Activated CD8-positive, alpha-beta memory T cell treated with anti-CD3 and anti-CD28 coated beads, Interleukin-2, amount 50 U/mL, for 1 hour (primary cell): ENCODE measurements around the gene SPATA24.
"Not testable (repeated sequence)": the region's sequence is repeated elsewhere in the genome, so short reads cannot be mapped to it uniquely, and the experiment has no call there.

ENCODE experiments used
- DNase-seq: peaks from one replicate; pipeline ENCODE4 v3.0.0-alpha.2; 2020; ENCODE audit errors: extremely low read depth

The SPATA24 gene, protein sequence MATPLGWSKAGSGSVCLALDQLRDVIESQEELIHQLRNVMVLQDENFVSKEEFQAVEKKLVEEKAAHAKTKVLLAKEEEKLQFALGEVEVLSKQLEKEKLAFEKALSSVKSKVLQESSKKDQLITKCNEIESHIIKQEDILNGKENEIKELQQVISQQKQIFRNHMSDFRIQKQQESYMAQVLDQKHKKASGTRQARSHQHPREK

DNA sequence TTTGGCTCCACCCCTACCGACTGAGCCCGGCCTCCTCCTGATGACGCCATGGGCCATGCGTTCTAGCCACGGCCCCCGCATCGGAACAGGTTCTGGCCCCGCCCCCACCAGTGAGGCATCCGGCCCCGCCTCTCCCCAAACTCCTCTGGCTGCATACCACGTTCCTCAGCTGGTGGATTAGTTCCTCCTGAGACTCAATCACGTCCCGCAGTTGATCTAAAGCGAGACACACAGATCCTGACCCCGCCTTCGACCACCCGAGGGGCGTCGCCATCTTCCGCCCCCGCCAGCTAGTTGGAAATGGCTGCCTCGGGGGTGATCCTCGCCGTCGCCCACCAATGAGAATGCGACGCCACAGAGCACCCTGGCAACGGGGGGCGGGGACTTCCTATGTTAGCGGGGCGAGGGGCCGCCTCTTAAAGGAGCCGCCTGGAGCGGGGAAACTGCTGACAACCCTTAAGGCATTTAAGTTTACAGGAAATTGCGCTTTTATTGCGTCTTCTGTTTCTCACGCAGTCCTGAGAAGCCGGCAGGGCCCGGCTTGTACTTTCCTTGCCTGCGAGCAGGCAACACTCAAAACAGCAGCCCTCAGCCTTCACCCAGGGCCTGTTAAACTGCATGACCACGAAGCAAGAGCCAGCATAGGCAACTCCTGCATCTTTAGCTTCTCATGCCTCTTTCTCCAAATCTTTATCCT is at the start of gene SPATA24:
Gene SPATA24 (minus strand): TSS at position 303 of the 697 bp plus-strand sequence. CDS start 29 bp downstream, at position 274.
- peak; percentile 93 for DNase-seq

DNA sequence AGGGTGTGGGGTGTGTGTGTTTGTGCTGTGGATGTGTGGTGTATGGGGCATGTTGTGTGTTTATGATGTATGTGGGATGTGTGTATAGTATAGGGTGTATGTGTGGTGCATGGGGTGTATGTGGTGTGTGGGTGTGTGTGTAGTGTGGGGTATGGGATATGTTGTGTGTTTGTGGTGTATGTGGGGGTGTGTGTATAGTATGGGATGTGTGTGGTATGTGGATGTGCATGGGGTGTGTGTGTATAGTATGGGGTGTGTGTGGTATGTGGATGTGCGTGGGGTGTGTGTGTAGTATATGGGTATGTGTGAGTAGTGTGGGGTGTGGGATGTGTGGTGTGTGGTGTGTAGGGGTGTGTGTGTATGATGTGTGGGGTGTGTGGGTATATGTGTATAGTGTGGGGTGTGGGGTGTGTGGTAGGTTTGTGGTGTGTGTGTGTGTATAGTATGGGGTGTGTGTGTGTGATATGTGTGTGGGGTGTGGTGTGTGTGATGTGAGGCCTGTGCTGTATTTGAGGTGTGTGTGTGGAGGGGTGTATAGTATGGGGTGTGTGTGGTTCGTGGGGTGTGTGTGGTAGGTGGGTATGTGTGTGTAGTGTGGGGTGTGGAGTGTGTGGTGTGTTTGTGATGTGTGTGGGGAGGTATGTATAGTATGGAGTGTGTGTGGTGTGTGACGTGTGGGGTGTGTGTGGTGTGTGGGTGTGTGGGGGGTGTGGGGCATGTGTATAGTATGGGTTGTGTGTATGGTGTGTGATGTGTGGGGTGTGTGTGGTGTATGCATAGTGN is 48.2 kb upstream of the SPATA24 start:
- no peak for DNase-seq

DNA sequence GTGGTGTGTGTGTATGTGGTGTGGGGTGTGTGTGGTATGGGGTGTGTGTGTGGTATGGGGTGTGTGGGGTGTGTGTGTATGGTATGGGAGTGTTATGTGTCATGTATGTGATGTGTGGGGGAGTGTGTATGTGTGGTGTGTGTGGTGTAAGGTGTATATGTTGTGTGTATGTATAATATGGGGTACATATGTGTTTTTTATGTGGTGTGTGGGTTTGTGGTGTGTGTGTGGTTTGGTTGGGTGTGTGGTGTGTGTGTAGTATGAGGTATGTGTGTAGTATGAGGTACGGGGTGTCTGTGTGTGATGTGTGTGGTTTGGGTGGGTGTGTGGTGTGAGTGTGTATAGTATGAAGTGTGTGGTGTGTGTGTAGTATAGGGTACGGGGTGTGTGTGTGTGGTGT is 47.3 kb upstream of the SPATA24 start:
- DNase-seq, result no peak

DNA sequence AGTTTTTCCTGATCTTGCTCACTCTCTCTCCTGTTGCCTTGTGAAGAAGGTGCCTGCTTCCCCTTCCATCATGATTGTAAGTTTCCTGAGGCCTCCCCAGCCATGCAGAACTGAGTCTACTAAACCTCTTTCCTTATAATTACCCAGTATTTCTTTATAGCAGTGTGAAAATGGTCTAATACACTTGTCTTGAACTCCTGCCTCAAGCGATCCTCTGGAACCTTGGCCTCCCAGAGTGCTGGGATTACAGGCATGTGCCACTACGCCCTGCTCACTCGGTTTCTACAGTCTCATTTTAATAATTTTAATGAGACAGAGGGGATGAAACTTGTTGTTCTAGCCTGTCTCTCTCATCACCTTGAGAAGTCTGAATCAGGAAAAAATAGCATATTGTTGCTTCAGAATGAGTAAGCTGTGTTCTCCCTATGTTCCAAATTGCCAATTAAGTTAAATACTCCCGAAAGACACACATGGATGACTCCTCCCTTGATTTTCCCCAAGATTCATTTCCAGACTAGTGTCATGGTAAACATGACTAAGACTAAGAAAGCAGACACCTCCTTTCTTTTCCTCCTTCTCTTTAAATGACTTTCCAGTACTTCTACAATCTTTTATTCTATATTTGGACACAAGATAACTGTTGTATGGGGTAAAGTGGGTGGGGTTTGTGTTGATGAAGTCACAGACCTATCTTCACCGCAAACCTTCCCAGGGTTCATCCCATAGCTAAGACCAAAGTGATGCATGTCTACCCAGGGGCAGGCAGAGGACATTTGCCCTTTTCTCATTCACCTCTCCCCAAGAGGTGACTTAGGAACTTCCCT is 43.3 kb upstream of the SPATA24 start:
- no peak for DNase-seq

DNA sequence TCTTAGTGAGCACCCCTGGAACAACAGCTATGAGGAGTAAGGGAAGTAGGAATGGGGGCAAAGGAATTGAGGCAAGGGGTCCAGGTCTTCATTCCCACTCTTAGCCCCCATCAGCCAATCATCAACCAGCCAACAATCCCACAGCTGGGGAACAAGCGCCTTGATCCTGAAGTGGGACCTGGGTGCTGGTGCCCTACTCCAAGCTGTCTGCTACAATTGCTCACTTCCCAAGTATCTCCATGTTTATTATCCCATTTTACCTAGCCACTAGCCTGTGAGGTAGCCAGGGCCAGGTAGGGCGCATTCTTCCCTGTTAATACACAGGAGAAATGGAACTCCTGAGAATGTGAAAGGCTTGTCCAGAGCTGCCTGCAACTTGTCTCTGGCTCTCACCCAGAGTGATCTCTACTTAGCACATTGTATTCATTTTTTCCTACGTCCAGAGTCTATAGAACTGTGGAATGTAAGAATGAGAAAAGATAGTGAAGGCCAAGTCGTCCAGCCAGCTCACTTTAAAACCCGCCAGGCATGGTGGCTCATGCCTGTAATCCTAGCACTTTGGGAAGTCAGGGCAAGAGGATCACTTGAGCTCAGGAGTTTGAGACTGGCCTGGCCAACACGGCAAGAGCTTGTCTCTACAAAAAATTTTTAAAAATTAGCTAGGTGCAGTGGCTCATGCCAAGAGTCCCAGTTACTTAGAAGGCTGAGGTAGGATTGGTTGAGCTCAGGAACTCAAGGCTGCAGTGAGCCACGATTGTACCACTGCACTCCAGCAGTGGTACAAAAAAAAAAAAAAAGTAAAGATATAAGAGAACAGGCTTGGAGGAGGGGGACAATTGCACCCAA is 41.7 kb upstream of the SPATA24 start:
- DNase-seq, result no peak

DNA sequence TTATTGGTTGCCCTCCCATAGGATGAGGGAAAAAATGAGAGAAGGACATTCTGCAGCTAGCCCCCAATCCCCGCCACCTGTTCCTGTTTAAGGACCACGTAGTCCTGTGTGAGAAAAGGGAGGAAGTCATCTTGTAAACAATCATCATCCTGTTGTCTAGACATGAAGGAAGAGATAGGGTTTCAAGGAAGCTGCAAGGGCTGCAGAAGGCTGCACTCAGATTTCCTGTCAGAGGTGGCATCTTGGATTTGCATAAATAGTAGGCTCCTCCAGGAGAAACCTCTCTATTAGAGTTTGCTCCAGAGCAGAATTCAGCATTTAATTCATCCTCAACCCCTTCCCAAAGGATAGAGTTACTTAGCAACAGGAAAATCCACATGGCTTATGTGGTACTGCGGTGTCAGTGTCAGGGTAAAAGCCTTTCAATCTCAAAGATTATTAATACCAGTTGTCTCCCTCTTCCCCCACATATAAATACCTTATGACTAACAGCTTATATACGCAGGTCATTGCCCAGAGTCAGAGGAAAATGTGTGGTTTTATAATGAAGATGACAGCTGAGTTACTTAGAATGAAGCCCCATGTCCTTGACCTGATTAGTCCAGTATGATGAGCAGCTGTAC is 40.1 kb upstream of the SPATA24 start:
- no peak for DNase-seq

DNA sequence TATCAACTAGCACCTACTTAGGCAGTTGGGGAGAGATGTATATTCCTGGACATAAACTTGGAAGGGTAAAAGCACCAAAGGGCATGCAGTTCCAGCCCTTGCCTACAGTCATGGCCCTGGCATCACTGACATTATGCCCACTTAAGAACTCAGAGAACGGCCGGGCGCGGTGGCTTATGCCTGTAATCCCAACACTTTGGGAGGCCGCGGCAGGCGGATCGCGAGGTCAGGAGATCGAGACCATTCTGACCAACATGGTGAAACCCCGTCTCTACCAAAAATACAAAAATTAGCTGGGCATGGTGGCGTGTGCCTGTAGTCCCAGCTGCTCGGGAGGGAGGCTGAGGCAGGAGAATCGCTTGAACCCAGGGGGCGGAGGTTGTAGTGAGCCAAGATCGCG is 36.5 kb upstream of the SPATA24 start:
- not testable (repeated sequence) for DNase-seq

DNA sequence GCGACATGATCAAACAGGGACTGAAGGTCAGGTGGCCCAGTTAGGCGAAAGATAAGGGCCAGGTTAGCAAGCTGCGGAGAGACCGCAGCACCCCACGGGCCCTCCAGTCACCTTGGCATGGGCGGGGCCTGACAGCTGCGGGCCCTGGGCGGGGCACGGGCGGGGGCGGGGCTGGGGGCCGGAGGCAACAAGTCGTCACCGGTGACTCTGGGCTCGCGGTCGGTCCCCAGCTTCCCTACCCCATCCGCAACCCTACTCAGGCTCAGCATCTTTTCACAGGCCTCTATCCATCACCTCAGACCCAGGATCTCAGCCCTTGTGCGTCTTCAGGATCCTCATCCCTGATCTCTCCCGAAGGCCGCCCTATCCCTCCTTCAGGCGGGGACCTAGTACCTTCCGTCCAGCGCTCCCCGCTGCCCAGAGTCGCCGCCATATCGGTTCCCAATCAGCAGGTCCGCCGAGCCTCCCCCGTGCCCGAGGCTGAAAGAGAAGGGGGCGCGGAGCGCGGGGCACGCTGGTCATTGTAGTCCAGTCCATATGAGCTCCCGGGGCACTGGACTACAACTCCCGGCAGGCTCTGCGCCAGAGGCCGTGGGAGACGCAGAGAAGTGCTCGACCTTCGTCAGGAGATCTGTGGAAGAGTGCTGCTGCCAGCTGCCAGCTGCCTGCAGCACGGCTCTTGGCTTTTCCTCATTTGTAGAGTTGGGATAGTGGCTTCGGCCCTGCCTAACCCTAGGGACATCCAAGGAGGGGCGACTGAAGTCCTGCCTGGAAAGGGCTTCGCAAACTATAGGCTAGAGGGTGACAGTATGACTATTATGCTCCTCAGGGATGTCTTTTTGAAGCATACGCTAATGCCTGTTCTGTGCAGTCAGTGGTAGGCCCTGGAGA is 35.4 kb upstream of the SPATA24 start, which contains the start of gene DNAJC18:
Gene DNAJC18 (minus strand): TSS at position 513 of the 891 bp plus-strand sequence. CDS start 80 bp downstream, at position 433.
- peak; percentile 60 for DNase-seq

DNA sequence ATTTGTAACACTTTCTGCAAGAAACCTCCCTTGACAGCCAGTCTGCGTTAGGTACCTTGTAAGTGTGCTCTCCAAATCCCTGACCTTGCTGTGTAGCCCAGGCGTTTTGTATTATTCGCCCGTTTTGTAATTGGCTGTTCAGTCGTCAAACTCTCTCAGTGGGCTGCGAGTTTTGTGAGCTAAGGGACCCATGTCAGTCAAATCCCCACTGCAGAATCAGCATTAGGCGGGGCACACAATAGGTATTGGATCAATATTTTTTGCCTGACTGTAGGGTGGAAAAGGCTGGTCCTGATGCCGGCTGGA is 34.8 kb upstream of the SPATA24 start:
- no peak for DNase-seq

DNA sequence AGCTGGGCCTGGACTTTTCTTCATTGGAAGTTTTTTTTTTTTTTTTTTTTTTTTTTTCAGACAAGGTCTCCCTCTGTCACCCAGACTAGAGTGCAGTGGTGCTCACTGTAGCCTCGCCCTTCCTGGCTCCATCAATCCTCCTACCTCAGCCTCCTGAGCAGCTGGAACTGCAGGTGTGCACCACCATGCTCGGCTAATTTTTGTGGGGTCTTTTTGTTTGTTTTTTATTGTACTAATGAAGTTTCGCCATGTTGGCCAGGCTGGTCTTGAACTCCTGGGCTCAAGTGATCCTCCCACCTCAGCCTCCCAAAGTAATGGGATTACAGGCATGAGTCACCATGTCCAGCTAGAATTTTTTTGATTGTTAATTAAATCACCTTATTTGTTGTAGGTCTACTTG is 31.8 kb upstream of the SPATA24 start:
- DNase-seq, result no peak

DNA sequence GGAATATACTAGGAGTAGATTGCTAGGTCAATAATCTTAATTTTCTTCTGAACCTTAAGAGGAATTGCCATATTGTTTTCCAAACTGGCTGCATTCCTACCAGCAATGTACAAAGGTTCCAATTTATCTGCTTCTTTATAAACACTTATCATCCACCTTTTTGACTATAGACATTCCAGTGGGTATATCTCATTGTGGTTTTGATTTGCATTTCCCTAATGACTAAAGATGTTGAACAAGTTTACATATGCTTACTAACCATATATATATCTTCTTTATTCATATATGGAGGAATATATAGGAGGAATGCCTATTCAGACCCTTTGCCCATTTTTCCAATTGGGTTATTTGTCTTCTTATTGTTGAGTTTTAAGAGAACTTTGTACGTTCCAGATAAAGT is 27.8 kb upstream of the SPATA24 start:
- DNase-seq, result no peak

DNA sequence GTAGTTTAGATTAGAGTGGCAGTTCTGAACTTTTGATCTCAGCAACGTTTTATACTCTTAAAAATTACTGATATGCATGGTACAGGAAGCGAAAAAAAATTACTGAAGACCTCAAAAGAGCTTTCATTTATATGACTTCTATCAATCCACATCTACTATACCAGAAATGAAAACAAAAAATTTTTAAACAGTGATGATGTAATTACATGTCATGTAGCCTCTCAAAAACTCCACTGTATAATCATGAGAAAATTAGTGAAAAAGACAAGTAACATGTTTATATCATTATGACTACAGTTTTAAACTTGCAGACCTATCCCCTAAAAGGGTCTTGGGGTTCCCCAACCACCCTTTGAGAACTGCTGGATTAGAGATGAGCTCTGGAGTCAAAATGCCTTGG is 26.1 kb upstream of the SPATA24 start:
- DNase-seq, result no peak

DNA sequence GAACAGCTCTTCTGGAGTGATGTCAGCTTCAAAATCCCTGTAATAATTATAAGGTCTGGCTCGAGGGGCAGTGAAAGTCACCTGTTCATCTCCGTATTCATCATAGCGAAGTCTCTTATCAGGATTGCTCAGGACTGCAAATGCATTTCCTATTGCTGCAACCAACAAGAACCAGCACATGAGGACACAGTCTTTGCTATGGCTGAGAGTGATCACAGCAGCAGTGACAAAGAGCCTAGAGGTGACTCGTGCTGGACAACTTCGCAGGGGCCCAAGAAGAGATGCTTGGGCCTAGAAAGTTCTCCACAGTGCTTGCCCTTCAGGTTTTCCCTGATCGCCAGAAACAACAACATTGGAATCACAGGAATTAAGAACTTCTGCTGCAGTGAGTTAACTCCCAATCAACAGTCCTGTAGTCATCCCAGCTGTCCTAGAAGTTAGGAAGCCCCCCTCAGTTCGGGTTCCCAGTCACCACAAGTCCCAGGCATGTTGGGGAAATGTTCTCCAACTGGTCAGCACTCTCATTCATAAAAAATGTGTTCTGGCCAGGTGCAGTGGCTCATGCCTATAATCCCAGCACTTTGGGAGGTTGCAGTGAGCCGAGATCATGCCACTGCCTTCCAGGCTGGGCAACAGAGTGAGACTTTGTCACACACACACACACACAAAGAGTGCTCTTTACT is 22.5 kb upstream of the SPATA24 start:
- no peak for DNase-seq

DNA sequence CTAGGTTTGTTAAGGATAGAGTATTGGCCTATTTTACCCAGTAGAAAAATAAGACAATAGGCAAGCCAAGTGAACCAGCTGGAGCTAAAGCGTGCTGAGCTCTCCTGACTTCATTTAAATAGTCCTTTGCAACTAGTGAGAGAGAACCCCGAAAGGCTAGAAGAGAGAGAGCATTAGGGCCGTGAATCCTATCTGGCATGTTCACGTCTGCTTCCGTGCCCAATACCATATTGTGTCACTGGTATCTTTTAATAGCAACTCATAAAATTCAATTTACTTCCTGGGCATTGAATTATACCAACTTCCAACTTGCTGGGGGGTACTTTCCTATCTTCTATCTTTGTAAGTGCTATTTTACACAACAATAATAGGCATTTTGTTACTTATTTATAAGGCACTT is 21.6 kb upstream of the SPATA24 start:
- no peak for DNase-seq

DNA sequence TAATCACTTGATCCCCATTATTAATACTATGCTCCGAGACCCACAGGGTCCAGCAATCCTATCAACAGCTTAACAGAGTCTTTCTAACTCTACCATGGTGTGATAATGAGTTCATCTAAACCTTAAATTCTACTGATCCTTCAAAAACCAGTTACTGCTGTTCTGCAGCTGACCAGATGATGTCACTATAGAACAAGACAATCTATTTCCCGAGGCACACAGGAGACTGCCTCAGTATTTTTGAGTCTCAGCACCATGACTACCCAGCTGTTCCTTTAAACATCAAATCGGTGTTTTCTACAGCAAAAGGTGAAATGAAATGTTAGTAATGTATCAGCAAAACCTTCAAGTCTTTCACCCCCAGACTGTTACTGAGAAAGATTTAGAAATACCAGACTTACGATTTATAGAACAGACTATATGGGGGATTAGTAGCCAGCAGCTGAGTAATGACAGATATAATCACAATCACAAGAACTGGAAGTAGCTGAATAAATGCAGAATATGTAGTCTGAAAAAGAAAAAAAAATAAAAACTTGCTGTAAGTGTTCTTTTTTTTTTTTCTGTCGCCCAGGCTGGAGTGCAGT is 18.5 kb upstream of the SPATA24 start:
- DNase-seq, result peak; percentile 30

DNA sequence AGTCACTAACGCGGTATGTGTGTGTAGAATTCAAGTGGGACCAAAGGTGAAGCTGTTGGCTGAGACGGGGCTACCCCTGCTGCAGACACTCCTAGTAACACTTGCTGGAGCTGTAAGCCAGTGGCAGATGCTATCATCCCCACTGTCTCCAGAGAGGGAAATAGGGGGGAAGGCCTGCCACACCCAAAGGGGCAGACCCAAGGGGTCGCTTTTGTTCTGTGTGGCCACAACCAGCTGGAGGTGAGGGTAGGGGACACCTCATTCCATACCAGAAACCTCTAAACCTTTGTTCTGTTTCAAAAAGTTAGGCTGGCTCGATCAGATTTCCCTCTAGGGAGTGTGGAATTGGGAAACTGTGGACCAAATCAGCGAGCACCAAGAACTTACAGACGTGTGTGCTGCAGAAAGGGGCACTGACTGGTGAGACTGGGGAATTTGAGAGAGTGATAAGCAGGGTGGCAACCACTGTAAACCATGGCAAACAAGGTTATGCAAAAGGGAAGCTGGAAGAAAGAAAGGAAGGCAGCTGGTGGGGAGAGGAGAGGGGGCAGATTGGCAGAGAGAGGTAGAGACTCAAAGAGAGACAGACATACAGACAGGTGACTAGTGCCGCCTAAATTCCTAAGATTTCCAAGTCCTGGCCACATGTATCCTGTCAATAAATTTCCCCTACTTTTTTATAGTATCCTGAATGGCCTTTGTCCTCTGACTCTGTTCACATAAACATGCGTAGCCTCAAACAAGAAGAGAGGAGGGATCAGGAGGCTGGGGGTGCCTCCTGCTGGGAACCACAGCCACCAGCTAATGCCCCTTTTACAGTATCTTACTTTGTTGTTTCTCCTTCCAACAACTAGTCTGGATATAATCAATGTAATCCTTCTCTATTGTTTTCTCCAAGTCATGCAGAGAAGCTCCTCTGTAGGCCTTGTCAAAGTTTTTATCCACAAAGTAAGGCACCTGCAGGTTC is 15.6 kb upstream of the SPATA24 start:
- no peak for DNase-seq

DNA sequence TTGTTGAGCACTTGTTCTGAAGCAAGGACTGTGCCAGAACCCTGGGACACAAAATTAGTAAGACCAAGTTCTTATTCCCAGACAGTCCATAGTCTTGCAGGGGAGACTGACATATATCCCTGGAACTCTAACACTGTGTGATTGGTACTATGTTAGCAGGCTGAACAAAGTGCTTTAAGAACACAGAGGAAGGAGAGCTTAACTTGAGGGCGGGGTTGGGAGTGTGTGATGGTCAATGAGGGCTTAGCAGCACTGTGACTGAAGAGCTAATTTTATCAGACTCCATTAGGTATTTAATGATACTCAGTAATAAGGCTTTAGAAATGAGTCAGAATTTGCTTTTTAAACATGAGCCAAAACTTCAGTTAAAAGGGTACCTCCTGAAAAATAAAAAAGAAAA is 14.9 kb upstream of the SPATA24 start:
- DNase-seq, result no peak
